Type B pancreatic cell (in vitro differentiated cells): ENCODE results near the gene NGLY1. TPM values are rescaled to one million over a fixed set of nuclear protein-coding genes. Genes with fewer than 3 reads are reported as not detected.

ENCODE experiments used
- DNase-seq: peaks from one replicate; pipeline ENCODE4 v3.0.0; 2021; ENCODE audit warnings: mixed read lengths; ENCODE audit not compliant: unreplicated experiment; ENCODE audit errors: extremely low spot score
- H3K27ac Mint-ChIP-seq: 2 replicates; pipeline ENCODE4 v1.8.0; 2021; ENCODE audit warnings: mild to moderate bottlenecking, mixed read lengths
- H3K27me3 Mint-ChIP-seq: 2 replicates; pipeline ENCODE4 v1.8.0; 2021; ENCODE audit warnings: mixed read lengths
- H3K36me3 Mint-ChIP-seq: 2 replicates; pipeline ENCODE4 v1.8.0; 2021; ENCODE audit warnings: mixed read lengths
- H3K4me1 Mint-ChIP-seq: one replicate; pipeline ENCODE4 v1.8.0; 2021; ENCODE audit warnings: mixed read lengths; ENCODE audit not compliant: unreplicated experiment
- H3K4me3 Mint-ChIP-seq: 2 replicates; pipeline ENCODE4 v1.8.0; 2021; ENCODE audit warnings: mild to moderate bottlenecking, mixed read lengths
- H3K9me3 Mint-ChIP-seq: 2 replicates; pipeline ENCODE4 v1.8.0; 2021; ENCODE audit warnings: mixed read lengths
- CTCF ChIP-seq: fragments of 200-600 bp; sonication (generic); conservative IDR thresholded peaks from 2 replicates; pipeline ENCODE4 v1.5.0; 2021; ENCODE audit warnings: antibody characterized with exemption, mild to moderate bottlenecking
- total RNA-seq: library from RNA; stranded (reverse); gene quantifications from 2 replicates; pipeline ENCODE4 v1.2.1, GENCODE V29; 2021; ENCODE audit warnings: low replicate concordance

The NGLY1 gene
- total RNA-seq, 1 donor from 2014 or later = 38.9 TPM

GRCh38 chr3:25817638-25818037 lies 34.4 kb upstream of the NGLY1 start:
- no peak for TF ChIP-seq CTCF
- no peak overlapping the region for H3K4me3 Mint-ChIP-seq
- peaks cover 4% of the 10 kb centered on the region for H3K9me3 Mint-ChIP-seq
- peaks cover 6% of the 10 kb centered on the region for H3K4me1 Mint-ChIP-seq
- peaks cover 8% of the 10 kb centered on the region for H3K27me3 Mint-ChIP-seq
- H3K27ac Mint-ChIP-seq = no peak overlapping the region
- no peaks in the 10 kb centered on the region for H3K36me3 Mint-ChIP-seq
- no peak for DNase-seq

GRCh38 chr3:25817107-25817506 lies 33.9 kb upstream of the NGLY1 start:
- H3K4me1 Mint-ChIP-seq = peaks cover 6% of the 10 kb centered on the region
- TF ChIP-seq CTCF = no peak
- no peak overlapping the region for H3K27ac Mint-ChIP-seq
- no peaks in the 10 kb centered on the region for H3K36me3 Mint-ChIP-seq
- H3K4me3 Mint-ChIP-seq = no peak overlapping the region
- H3K27me3 Mint-ChIP-seq = peaks cover 8% of the 10 kb centered on the region
- no peak for DNase-seq
- peaks cover 4% of the 10 kb centered on the region for H3K9me3 Mint-ChIP-seq

- no peak for DNase-seq
- Mint-ChIP-seq H3K27ac (no peak overlapping the region), H3K4me3 (no peak overlapping the region), H3K36me3 (no peaks in the 10 kb centered on the region), H3K27me3 (peaks cover 10% of the 10 kb centered on the region), H3K4me1 (no peaks in the 10 kb centered on the region), H3K9me3 (no peaks in the 10 kb centered on the region)
- TF ChIP-seq CTCF = no peak
These were observed 29.4 kb upstream of the NGLY1 start for GRCh38 chr3:25812644-25813043.

DNA sequence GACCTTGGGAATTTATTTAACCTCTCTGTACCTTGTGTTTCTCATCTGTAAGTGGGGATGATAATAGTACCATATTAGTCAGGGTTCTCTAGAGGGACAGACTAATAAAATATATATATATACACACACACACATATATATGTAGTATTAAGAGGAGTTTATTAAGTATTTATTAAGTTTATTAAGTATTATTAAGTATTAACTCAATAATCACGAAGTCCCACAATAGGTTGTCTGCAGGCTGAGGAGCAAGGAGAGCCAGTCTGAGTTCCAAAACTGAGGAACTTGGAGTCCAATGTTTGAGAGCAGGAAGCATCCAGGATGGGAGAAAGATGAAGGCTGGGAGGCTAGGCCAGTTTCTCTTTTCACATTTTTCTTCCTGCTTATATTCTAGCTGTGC lies 21.4 kb upstream of the NGLY1 start:
- Mint-ChIP-seq H3K4me3 (no peak overlapping the region), H3K27me3 (peaks cover 2% of the 10 kb centered on the region)
- no peak for TF ChIP-seq CTCF

GRCh38 chr3:25803833-25804232 lies 20.6 kb upstream of the NGLY1 start:
- Mint-ChIP-seq H3K9me3 (no peaks in the 10 kb centered on the region), H3K4me3 (no peak overlapping the region), H3K4me1 (no peaks in the 10 kb centered on the region), H3K36me3 (no peaks in the 10 kb centered on the region), H3K27me3 (peaks cover 2% of the 10 kb centered on the region), H3K27ac (no peak overlapping the region)
- DNase-seq = no peak
- no peak for TF ChIP-seq CTCF

More for the DNA sequence above, 21.4 kb upstream of the NGLY1 start:
- no peaks in the 10 kb centered on the region for H3K36me3 Mint-ChIP-seq
- no peak for DNase-seq
- H3K9me3 Mint-ChIP-seq = no peaks in the 10 kb centered on the region
- no peak overlapping the region for H3K27ac Mint-ChIP-seq
- no peaks in the 10 kb centered on the region for H3K4me1 Mint-ChIP-seq

DNA sequence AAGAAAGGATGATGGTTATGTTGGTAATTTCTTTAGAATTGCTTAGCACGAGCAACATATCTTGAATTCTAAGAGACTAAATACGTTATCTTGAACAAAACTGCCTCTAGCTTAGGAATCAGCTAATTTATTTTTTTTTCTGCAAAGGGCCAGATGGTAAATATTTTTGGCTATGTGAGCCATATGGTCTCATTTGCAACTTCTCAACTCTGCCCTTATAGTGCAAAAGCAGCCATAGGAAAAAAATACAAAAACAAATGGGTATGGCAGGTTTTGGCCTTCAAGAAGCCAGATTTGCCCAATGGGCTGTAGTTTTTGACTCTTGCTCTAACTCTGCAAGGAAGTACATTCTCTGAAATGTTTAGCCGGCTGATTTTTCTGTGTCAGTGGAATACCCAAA lies 18.5 kb upstream of the NGLY1 start:
- TF ChIP-seq CTCF = no peak
- DNase-seq = no peak
- Mint-ChIP-seq H3K27ac (no peak overlapping the region), H3K27me3 (no peaks in the 10 kb centered on the region), H3K36me3 (no peaks in the 10 kb centered on the region), H3K4me3 (no peak overlapping the region), H3K4me1 (no peaks in the 10 kb centered on the region), H3K9me3 (no peaks in the 10 kb centered on the region)
